ENCODE data around the gene HCST. TPM values are rescaled to one million over a fixed set of nuclear protein-coding genes. Genes with fewer than 3 reads are reported as not detected.
"Not testable (repeated sequence)": the region's sequence is repeated elsewhere in the genome, so short reads cannot be mapped to it uniquely, and the experiment has no call there.

Gene HCST
- total RNA-seq, 1 experiment from 2014 or later = not detected

- no peak within 1 kb of the TSS for H3K4me2 ChIP-seq (ENCODE audit: low read length)
- no peak within 1 kb of the TSS for H3K27ac ChIP-seq (ENCODE audit: low read length)
- DNase-seq (no peak), ATAC-seq (no peak)
- BruUV-seq (replicated peaks) = no TSS peak
- H3K4me3 ChIP-seq (ENCODE audit: low read length) = no peak within 1 kb of the TSS
- H3K27me3 ChIP-seq (ENCODE audit: low read length) = no peaks in the 10 kb centered on the region
- no peaks in the 10 kb centered on the region for H3K9me2 ChIP-seq (replicated peaks; ENCODE audit: low read length)
- H3K4me1 ChIP-seq (ENCODE audit: insufficient read depth, low read length) = peaks cover 4% of the 10 kb centered on the region; the same call in 1 of the 2 replicates
- ChIA-PET CTCF (no interaction called here), POLR2A (ENCODE audit: unreplicated experiment) (no interaction called here)
- no peaks in the 10 kb centered on the region for H3F3A ChIP-seq (ENCODE audit: low read length, unreplicated experiment)
- H3K9me3 ChIP-seq (ENCODE audit: low read length) = no peaks in the 10 kb centered on the region
- H3K9ac ChIP-seq (ENCODE audit: low read length) = no peak within 1 kb of the TSS
- no peak within 1 kb of the TSS for H2AFZ ChIP-seq (ENCODE audit: low read length)
- TF ChIP-seq EZH2 (IDR thresholded peaks at IDR 0.05; ENCODE audit: low read length, unreplicated experiment) = no peak
- TF ChIP-seq CTCF (conservative IDR thresholded peaks at IDR 0.05; ENCODE audit: low read depth, low read length) = no peak
- no peak for TF ChIP-seq EZH2phosphoT487 (IDR thresholded peaks at IDR 0.05; ENCODE audit: borderline replicate concordance, low read length)
- no peaks in the 10 kb centered on the region for H3K36me3 ChIP-seq (ENCODE audit: low read depth, low read length)
- H3K79me2 ChIP-seq (ENCODE audit: low read length) = no peaks in the 10 kb centered on the region
- H4K20me1 ChIP-seq (ENCODE audit: low read length) = no peaks in the 10 kb centered on the region
- intact Hi-C loops (cut with micrococcal nuclease) = no loop called here
Observed at GRCh38 chr19:35908010-35908441, 5.7 kb downstream of the HCST start, which contains the start of gene TYROBP. Gene TYROBP, minus strand, starts transcription at chr19:35908295. Its CDS starts 67 bp downstream, at chr19:35908228.

GRCh38 chr19:35908973-35909683, 6.8 kb downstream of the HCST start:
- Histone ChIP-seq H3F3A (ENCODE audit: low read length, unreplicated experiment) (no peaks in the 10 kb centered on the region), H3K9me2 (replicated peaks; ENCODE audit: low read length) (no peaks in the 10 kb centered on the region), H3K9ac (ENCODE audit: low read length) (no peak overlapping the region), H4K20me1 (ENCODE audit: low read length) (no peaks in the 10 kb centered on the region), H3K27me3 (ENCODE audit: low read length) (no peaks in the 10 kb centered on the region), H3K79me2 (ENCODE audit: low read length) (no peaks in the 10 kb centered on the region), H3K36me3 (ENCODE audit: low read depth, low read length) (no peaks in the 10 kb centered on the region), H2AFZ (ENCODE audit: low read length) (no peak overlapping the region), H3K9me3 (ENCODE audit: low read length) (no peaks in the 10 kb centered on the region), H3K27ac (ENCODE audit: low read length) (no peak overlapping the region), H3K4me2 (ENCODE audit: low read length) (no peak overlapping the region), H3K4me1 (ENCODE audit: insufficient read depth, low read length) (no peaks in the 10 kb centered on the region), H3K4me3 (ENCODE audit: low read length) (no peak overlapping the region)
- BruUV-seq (replicated peaks) = no TSS peak
- TF ChIP-seq EZH2 (IDR thresholded peaks at IDR 0.05; ENCODE audit: low read length, unreplicated experiment) = no peak
- TF ChIP-seq CTCF (conservative IDR thresholded peaks at IDR 0.05; ENCODE audit: low read depth, low read length) = no peak
- TF ChIP-seq EZH2phosphoT487 (IDR thresholded peaks at IDR 0.05; ENCODE audit: borderline replicate concordance, low read length) = no peak
- DNase-seq (no peak), ATAC-seq (no peak)
- CTCF ChIA-PET = no interaction called here
- intact Hi-C loops (cut with micrococcal nuclease) = no loop called here
- POLR2A ChIA-PET (ENCODE audit: unreplicated experiment) = no interaction called here

GRCh38 chr19:35909684-35910035, 7.3 kb downstream of the HCST start:
- TF ChIP-seq EZH2 (IDR thresholded peaks at IDR 0.05; ENCODE audit: low read length, unreplicated experiment) (no peak), CTCF (conservative IDR thresholded peaks at IDR 0.05; ENCODE audit: low read depth, low read length) (no peak)
- Histone ChIP-seq H4K20me1 (ENCODE audit: low read length) (no peaks in the 10 kb centered on the region), H3K9me2 (replicated peaks; ENCODE audit: low read length) (no peaks in the 10 kb centered on the region), H3K4me3 (ENCODE audit: low read length) (no peak overlapping the region), H3K9me3 (ENCODE audit: low read length) (no peaks in the 10 kb centered on the region), H3K36me3 (ENCODE audit: low read depth, low read length) (no peaks in the 10 kb centered on the region), H3K4me2 (ENCODE audit: low read length) (no peak overlapping the region), H2AFZ (ENCODE audit: low read length) (no peak overlapping the region), H3F3A (ENCODE audit: low read length, unreplicated experiment) (no peaks in the 10 kb centered on the region), H3K9ac (ENCODE audit: low read length) (no peak overlapping the region), H3K4me1 (ENCODE audit: insufficient read depth, low read length) (no peaks in the 10 kb centered on the region), H3K27me3 (ENCODE audit: low read length) (no peaks in the 10 kb centered on the region), H3K27ac (ENCODE audit: low read length) (no peak overlapping the region), H3K79me2 (ENCODE audit: low read length) (no peaks in the 10 kb centered on the region)
- POLR2A ChIA-PET (ENCODE audit: unreplicated experiment) = no interaction called here
- no peak for DNase-seq
- CTCF ChIA-PET = no interaction called here
- intact Hi-C loops (cut with micrococcal nuclease) = no loop called here
- no TSS peak for BruUV-seq (replicated peaks)
- no peak for ATAC-seq

GRCh38 chr19:35910355-35910754, 8.0 kb downstream of the HCST start:
- POLR2A ChIA-PET (ENCODE audit: unreplicated experiment); H3K4me1 ChIP-seq (ENCODE audit: insufficient read depth, low read length); H3K9ac ChIP-seq (ENCODE audit: low read length); H2AFZ ChIP-seq (ENCODE audit: low read length); H3K4me3 ChIP-seq (ENCODE audit: low read length); DNase-seq; H3K27me3 ChIP-seq (ENCODE audit: low read length); CTCF ChIA-PET; H3K9me3 ChIP-seq (ENCODE audit: low read length); BruUV-seq (replicated peaks); H3K27ac ChIP-seq (ENCODE audit: low read length); H4K20me1 ChIP-seq (ENCODE audit: low read length); intact Hi-C loops (cut with micrococcal nuclease); H3K4me2 ChIP-seq (ENCODE audit: low read length); H3K36me3 ChIP-seq (ENCODE audit: low read depth, low read length); H3K79me2 ChIP-seq (ENCODE audit: low read length); H3K9me2 ChIP-seq (replicated peaks; ENCODE audit: low read length); H3F3A ChIP-seq (ENCODE audit: low read length, unreplicated experiment); ATAC-seq: not testable (repeated sequence)
